GM19468 (cell line): ENCODE data around the gene SND1.

Experiments used
- ATAC-seq: cut with Tn5 transposase; IDR thresholded peaks from one replicate; pipeline ENCODE4 v1.9.1; 2021; ENCODE audit warnings: mild to moderate bottlenecking, moderate library complexity, moderate number of reproducible peaks; ENCODE audit not compliant: unreplicated experiment; ENCODE audit errors: extremely low read depth

Gene SND1

GRCh38 chr7:128114806-128115205 lies 462.8 kb downstream of the SND1 start:
- ATAC-seq = no peak

GRCh38 chr7:128115336-128115820 lies 463.4 kb downstream of the SND1 start:
- ATAC-seq = no peak

GRCh38 chr7:128115821-128116723 lies 464.1 kb downstream of the SND1 start:
- no peak for ATAC-seq

GRCh38 chr7:128116740-128117139 lies 464.7 kb downstream of the SND1 start:
- ATAC-seq = no peak

GRCh38 chr7:128117691-128118090 lies 465.7 kb downstream of the SND1 start:
- no peak for ATAC-seq

- no peak for ATAC-seq
Observed at GRCh38 chr7:128119036-128119435, 467.0 kb downstream of the SND1 start.

GRCh38 chr7:128120116-128120515 lies 468.1 kb downstream of the SND1 start:
- no peak for ATAC-seq

GRCh38 chr7:128120976-128121490 lies 469.0 kb downstream of the SND1 start:
- ATAC-seq = no peak

GRCh38 chr7:128121711-128122530 lies 469.9 kb downstream of the SND1 start:
- ATAC-seq = no peak

GRCh38 chr7:128122576-128123290 lies 470.7 kb downstream of the SND1 start:
- no peak for ATAC-seq

GRCh38 chr7:128123291-128124037 lies 471.5 kb downstream of the SND1 start:
- ATAC-seq = no peak

GRCh38 chr7:128124786-128125185 lies 472.8 kb downstream of the SND1 start:
- no peak for ATAC-seq

GRCh38 chr7:128125816-128126215 lies 473.8 kb downstream of the SND1 start:
- ATAC-seq = no peak

GRCh38 chr7:128128401-128128800 lies 476.4 kb downstream of the SND1 start:
- no peak for ATAC-seq

GRCh38 chr7:128129224-128129864 lies 477.4 kb downstream of the SND1 start:
- ATAC-seq = no peak

- no peak for ATAC-seq
Observed at GRCh38 chr7:128131115-128131514, 479.1 kb downstream of the SND1 start.

GRCh38 chr7:128131731-128132130 lies 479.7 kb downstream of the SND1 start:
- ATAC-seq = no peak

GRCh38 chr7:128132426-128133069 lies 480.6 kb downstream of the SND1 start:
- no peak for ATAC-seq

- no peak for ATAC-seq
Observed at GRCh38 chr7:128135159-128135514, 483.1 kb downstream of the SND1 start.
